IMR-90 (cell line): Measurements from ENCODE around the gene MRPL40. TPM values are rescaled to one million over a fixed set of nuclear protein-coding genes. Genes with fewer than 3 reads are reported as not detected.

Source experiments
- FOS ChIP-seq: fragments of 150-350 bp; IDR thresholded peaks from 2 replicates; pipeline ENCODE4 v1.6.1; 2016; ENCODE audit warnings: low read depth, low read length
- MAZ ChIP-seq: IDR thresholded peaks from 2 replicates; pipeline ENCODE4 v1.6.1; 2012; ENCODE audit warnings: low read depth, mild to moderate bottlenecking, low read length, improper control_type of control experiment, moderate library complexity, borderline replicate concordance
- NFE2L2 ChIP-seq: fragments of 150-350 bp; IDR thresholded peaks from 2 replicates; pipeline ENCODE4 v1.6.1; 2016; ENCODE audit warnings: low read depth, mild to moderate bottlenecking, low read length
- RFX5 ChIP-seq: IDR thresholded peaks from 2 replicates; pipeline ENCODE4 v1.8.0; 2012; ENCODE audit warnings: low read depth, mild to moderate bottlenecking, low read length, moderate library complexity
- polyA plus RNA-seq, 3 experiments: library from polyadenylated mRNA; depleted of rRNA; stranded (reverse); fragments of >200 nt; gene quantifications; 2 replicates each; pipeline ENCODE4 v1.2.3, GENCODE V29; 2012; ENCODE audit warnings: low replicate concordance in 1 of 3
- total RNA-seq: library from RNA; depleted of rRNA; stranded (reverse); fragments of >200 nt; gene quantifications from 2 replicates; pipeline ENCODE4 v1.2.3, GENCODE V29; 2012
- TF ChIP-seq, protein P1 (sequence below): fragments of 150-350 bp; IDR thresholded peaks from 2 replicates; pipeline ENCODE4 v1.6.1; 2017; ENCODE audit warnings: mild to moderate bottlenecking, antibody characterized with exemption, low read length, low read depth

Gene MRPL40
- total and polyA plus RNA-seq, 2 of the 4 experiments (the other 2 are of a cell fraction) = 36.7 to 37.5 TPM

DNA sequence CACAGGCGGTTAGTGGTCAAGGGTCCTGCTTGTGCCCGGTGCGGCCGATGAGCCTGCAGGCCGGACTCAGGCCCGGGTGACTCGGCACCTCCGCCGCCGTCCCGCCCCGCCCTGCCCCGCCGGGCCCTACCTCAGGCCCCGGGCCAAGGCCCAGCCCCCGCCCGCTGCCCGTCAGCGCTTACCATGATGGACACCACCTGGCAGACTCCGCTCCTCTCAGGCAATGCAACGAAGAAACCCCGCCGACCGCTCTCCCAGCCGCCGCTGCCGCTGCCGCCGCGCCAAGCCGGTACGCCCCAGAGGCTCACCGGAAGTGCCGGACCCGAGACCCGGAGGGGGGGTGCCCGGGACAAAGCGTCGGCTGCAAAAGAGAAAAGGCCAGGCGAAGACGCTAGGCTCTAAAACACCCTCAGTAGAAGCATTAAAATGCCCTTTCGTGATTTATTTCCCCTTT, 46.6 kb downstream of the MRPL40 start, which contains the start of gene UFD1 (continued):
- TF ChIP-seq NFE2L2 (peak; percentile 26; the same call in 1 of the 2 replicates), FOS (no peak), RFX5 (no peak), MAZ (no peak)
- TF ChIP-seq, protein P1, sequence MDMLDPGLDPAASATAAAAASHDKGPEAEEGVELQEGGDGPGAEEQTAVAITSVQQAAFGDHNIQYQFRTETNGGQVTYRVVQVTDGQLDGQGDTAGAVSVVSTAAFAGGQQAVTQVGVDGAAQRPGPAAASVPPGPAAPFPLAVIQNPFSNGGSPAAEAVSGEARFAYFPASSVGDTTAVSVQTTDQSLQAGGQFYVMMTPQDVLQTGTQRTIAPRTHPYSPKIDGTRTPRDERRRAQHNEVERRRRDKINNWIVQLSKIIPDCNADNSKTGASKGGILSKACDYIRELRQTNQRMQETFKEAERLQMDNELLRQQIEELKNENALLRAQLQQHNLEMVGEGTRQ = no peak
